ENCODE data around the gene TOMM20L.

The TOMM20L gene

GRCh38 chr14:58426670-58427280 lies 31.0 kb downstream of the TOMM20L start:
- no peaks in the 10 kb centered on the region for H3F3A ChIP-seq (ENCODE audit: insufficient read depth, low read length)
- peak overlapping the region; percentile 92 for H2AFZ ChIP-seq (ENCODE audit: low read length)
- H3K9ac ChIP-seq (ENCODE audit: low read length), result peak overlapping the region; percentile 82
- no peaks in the 10 kb centered on the region for H3K9me3 ChIP-seq (ENCODE audit: low read length)
- H3K9me2 ChIP-seq (ENCODE audit: low read depth, low read length), result no peaks in the 10 kb centered on the region
- peak overlapping the region; percentile 59 for H3K4me2 ChIP-seq (ENCODE audit: low read length)
- H3K36me3 ChIP-seq (ENCODE audit: insufficient read depth, low read length), result peaks cover 35% of the 10 kb centered on the region
- peaks cover 37% of the 10 kb centered on the region for H3K79me2 ChIP-seq (ENCODE audit: insufficient read depth, low read length)
- no peaks in the 10 kb centered on the region for H4K20me1 ChIP-seq (ENCODE audit: insufficient read depth, low read length)
- TF ChIP-seq, protein P1, sequence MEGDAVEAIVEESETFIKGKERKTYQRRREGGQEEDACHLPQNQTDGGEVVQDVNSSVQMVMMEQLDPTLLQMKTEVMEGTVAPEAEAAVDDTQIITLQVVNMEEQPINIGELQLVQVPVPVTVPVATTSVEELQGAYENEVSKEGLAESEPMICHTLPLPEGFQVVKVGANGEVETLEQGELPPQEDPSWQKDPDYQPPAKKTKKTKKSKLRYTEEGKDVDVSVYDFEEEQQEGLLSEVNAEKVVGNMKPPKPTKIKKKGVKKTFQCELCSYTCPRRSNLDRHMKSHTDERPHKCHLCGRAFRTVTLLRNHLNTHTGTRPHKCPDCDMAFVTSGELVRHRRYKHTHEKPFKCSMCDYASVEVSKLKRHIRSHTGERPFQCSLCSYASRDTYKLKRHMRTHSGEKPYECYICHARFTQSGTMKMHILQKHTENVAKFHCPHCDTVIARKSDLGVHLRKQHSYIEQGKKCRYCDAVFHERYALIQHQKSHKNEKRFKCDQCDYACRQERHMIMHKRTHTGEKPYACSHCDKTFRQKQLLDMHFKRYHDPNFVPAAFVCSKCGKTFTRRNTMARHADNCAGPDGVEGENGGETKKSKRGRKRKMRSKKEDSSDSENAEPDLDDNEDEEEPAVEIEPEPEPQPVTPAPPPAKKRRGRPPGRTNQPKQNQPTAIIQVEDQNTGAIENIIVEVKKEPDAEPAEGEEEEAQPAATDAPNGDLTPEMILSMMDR (IDR thresholded peaks at IDR 0.05; ENCODE audit: low read length), result no peak
- TF ChIP-seq EZH2 (IDR thresholded peaks at IDR 0.05; ENCODE audit: borderline replicate concordance, low read length), result no peak
- H3K4me1 ChIP-seq (ENCODE audit: insufficient read depth, low read length, severe bottlenecking), result peaks cover 35% of the 10 kb centered on the region
- no peaks in the 10 kb centered on the region for H3K27me3 ChIP-seq (ENCODE audit: insufficient read depth, low read length)
- peak overlapping the region; percentile 80 for H3K4me3 ChIP-seq (ENCODE audit: low read depth, low read length, poor library complexity, severe bottlenecking)
- peak overlapping the region; percentile 95 for H3K27ac ChIP-seq (ENCODE audit: low read depth, low read length, poor library complexity, severe bottlenecking)

- Histone ChIP-seq H3K27ac (ENCODE audit: low read depth, low read length, poor library complexity, severe bottlenecking) (peak within 1 kb of the TSS; percentile 95), H3K36me3 (ENCODE audit: insufficient read depth, low read length) (peaks cover 32% of the 10 kb centered on the region; the same call in 1 of the 2 replicates), H3F3A (ENCODE audit: insufficient read depth, low read length) (no peaks in the 10 kb centered on the region), H3K9ac (ENCODE audit: low read length) (peak within 1 kb of the TSS; percentile 82), H4K20me1 (ENCODE audit: insufficient read depth, low read length) (no peaks in the 10 kb centered on the region), H3K4me2 (ENCODE audit: low read length) (peak within 1 kb of the TSS; percentile 88), H3K9me2 (ENCODE audit: low read depth, low read length) (no peaks in the 10 kb centered on the region), H3K4me3 (ENCODE audit: low read depth, low read length, poor library complexity, severe bottlenecking) (peak within 1 kb of the TSS; percentile 80), H3K79me2 (ENCODE audit: insufficient read depth, low read length) (peaks cover 37% of the 10 kb centered on the region), H3K27me3 (ENCODE audit: insufficient read depth, low read length) (no peaks in the 10 kb centered on the region), H3K9me3 (ENCODE audit: low read length) (no peaks in the 10 kb centered on the region), H2AFZ (ENCODE audit: low read length) (peak within 1 kb of the TSS; percentile 92), H3K4me1 (ENCODE audit: insufficient read depth, low read length, severe bottlenecking) (peaks cover 35% of the 10 kb centered on the region)
- TF ChIP-seq, protein P1 (IDR thresholded peaks at IDR 0.05; ENCODE audit: low read length), result no peak
- TF ChIP-seq EZH2 (IDR thresholded peaks at IDR 0.05; ENCODE audit: borderline replicate concordance, low read length), result no peak
These were observed 31.8 kb downstream of the TOMM20L start, which contains the start of the genes KIAA0586 and TIMM9 for GRCh38 chr14:58427281-58428117. Gene KIAA0586, plus strand, starts transcription at chr14:58427719. Its CDS starts 546 bp downstream, at chr14:58428265. Gene TIMM9, minus strand, starts transcription at chr14:58427531. Its CDS starts 15,586 bp downstream, at chr14:58411945.

- H3K27ac ChIP-seq (ENCODE audit: low read depth, low read length, poor library complexity, severe bottlenecking), result peak overlapping the region; percentile 95
- H3K79me2 ChIP-seq (ENCODE audit: insufficient read depth, low read length), result peaks cover 37% of the 10 kb centered on the region
These were observed 32.5 kb downstream of the TOMM20L start for GRCh38 chr14:58428118-58428683.

More at GRCh38 chr14:58428118-58428683, 32.5 kb downstream of the TOMM20L start:
- H3K36me3 ChIP-seq (ENCODE audit: insufficient read depth, low read length), result peaks cover 33% of the 10 kb centered on the region; the same call in 1 of the 2 replicates
- H3F3A ChIP-seq (ENCODE audit: insufficient read depth, low read length), result no peaks in the 10 kb centered on the region
- H3K9me3 ChIP-seq (ENCODE audit: low read length), result no peaks in the 10 kb centered on the region
- no peaks in the 10 kb centered on the region for H4K20me1 ChIP-seq (ENCODE audit: insufficient read depth, low read length)
- H3K27me3 ChIP-seq (ENCODE audit: insufficient read depth, low read length), result no peaks in the 10 kb centered on the region
- peak overlapping the region; percentile 82 for H3K9ac ChIP-seq (ENCODE audit: low read length)
- TF ChIP-seq EZH2 (IDR thresholded peaks at IDR 0.05; ENCODE audit: borderline replicate concordance, low read length), result no peak
- TF ChIP-seq, protein P1 (IDR thresholded peaks at IDR 0.05; ENCODE audit: low read length), result no peak
- no peaks in the 10 kb centered on the region for H3K9me2 ChIP-seq (ENCODE audit: low read depth, low read length)
- H2AFZ ChIP-seq (ENCODE audit: low read length), result peak overlapping the region; percentile 50; the same call in 1 of the 2 replicates
- peak overlapping the region; percentile 88 for H3K4me2 ChIP-seq (ENCODE audit: low read length)
- H3K4me1 ChIP-seq (ENCODE audit: insufficient read depth, low read length, severe bottlenecking), result peaks cover 35% of the 10 kb centered on the region
- peak overlapping the region; percentile 80 for H3K4me3 ChIP-seq (ENCODE audit: low read depth, low read length, poor library complexity, severe bottlenecking)

Data from OCI-LY1 (cell line).